ENCODE measurements around the gene NDUFV1. TPM values are rescaled to one million over a fixed set of nuclear protein-coding genes. Genes with fewer than 3 reads are reported as not detected.

NDUFV1 gene
- total RNA-seq, 3 donors from 2014 or later: 159 to 222 (median 186) TPM

Other genes with a start within 250 kb of the NDUFV1 start
- 10 to 100 TPM in 2 of 3 donors, 1 to 10 TPM in 1; 3.2 to 11.1 (median 10.2) TPM for gene CLCF1, start 233.3 kb upstream of the NDUFV1 start, total RNA-seq
- 10 to 100 TPM; 11.0 to 31.0 (median 24.6) TPM for gene RAD9A, start 214.9 kb upstream of the NDUFV1 start, total RNA-seq
- gene PPP1CA, start 205.1 kb upstream of the NDUFV1 start, total RNA-seq: 10 to 100 TPM; 73.1 to 91.9 (median 76.7) TPM
- gene TBC1D10C, start 202.9 kb upstream of the NDUFV1 start, total RNA-seq: 1 to 10 TPM in 2 of 3 donors, under 1 TPM in 1; 0.66 to 2.0 (median 1.6) TPM
- 1 to 10 TPM in 1 of 3 donors, under 1 TPM in 2; 0.16 to 4.2 (median 0.66) TPM for gene CARNS1, start 191.3 kb upstream of the NDUFV1 start, total RNA-seq
- 10 to 100 TPM; 28.0 to 41.6 (median 40.1) TPM for gene RPS6KB2, start 178.4 kb upstream of the NDUFV1 start, total RNA-seq
- 1 to 10 TPM; 2.1 to 9.2 (median 8.0) TPM for gene PTPRCAP, start 169.3 kb upstream of the NDUFV1 start, total RNA-seq
- 10 to 100 TPM; 73.6 to 84.3 (median 80.0) TPM for gene CORO1B, start 163.5 kb upstream of the NDUFV1 start, total RNA-seq
- not detected for gene GPR152, start 154.2 kb upstream of the NDUFV1 start, total RNA-seq
- gene CABP4, start 151.6 kb upstream of the NDUFV1 start, total RNA-seq: 10 to 100 TPM in 1 of 3 donors, 1 to 10 TPM in 2; 3.5 to 10.7 (median 3.9) TPM
- gene TMEM134, start 137.7 kb upstream of the NDUFV1 start, total RNA-seq: 10 to 100 TPM; 37.8 to 54.2 (median 42.3) TPM
- gene AIP, start 123.9 kb upstream of the NDUFV1 start, total RNA-seq: 10 to 100 TPM; 66.4 to 84.5 (median 69.8) TPM
- gene PITPNM1, start 101.6 kb upstream of the NDUFV1 start, total RNA-seq: 10 to 100 TPM in 2 of 3 donors, 1 to 10 TPM in 1; 6.4 to 20.0 (median 11.7) TPM
- gene CDK2AP2, start 98.8 kb upstream of the NDUFV1 start, total RNA-seq: 10 to 100 TPM; 32.1 to 35.4 (median 32.8) TPM
- gene CABP2, start 83.5 kb upstream of the NDUFV1 start, total RNA-seq: not detected
- gene GSTP1, start 23.1 kb upstream of the NDUFV1 start, total RNA-seq: 1,000 to 10,000 TPM in 2 of 3 donors, 100 to 1,000 TPM in 1; 552 to 1,029 (median 1,013) TPM
- 10 to 100 TPM in 2 of 3 donors, 1 to 10 TPM in 1; 9.7 to 15.1 (median 12.0) TPM for gene NUDT8, start 23.0 kb downstream of the NDUFV1 start, total RNA-seq
- gene TBX10, start 32.8 kb downstream of the NDUFV1 start, total RNA-seq: not detected
- gene ACY3, start 43.8 kb downstream of the NDUFV1 start, total RNA-seq: under 1 TPM in 2 of 3 donors, not detected in 1; 0.66 to 0.73 TPM
- gene ALDH3B2, start 67.7 kb downstream of the NDUFV1 start, total RNA-seq: 10 to 100 TPM in 2 of 3 donors, under 1 TPM in 1; 0.32 to 62.3 (median 44.1) TPM

Measured in breast epithelium (tissue), 3 donors.